SK-N-SH (cell line): ENCODE measurements around the gene ADH1B.

ENCODE experiments used
- CTCF ChIP-seq: fragments of 200-600 bp; sonication (generic); IDR thresholded peaks from 2 replicates; pipeline ENCODE4 v1.6.1; 2017; ENCODE audit warnings: antibody characterized with exemption, mild to moderate bottlenecking, moderate library complexity
- ELF1 ChIP-seq: IDR thresholded peaks from 2 replicates; pipeline ENCODE4 v1.4.0; 2012
- FOXM1 ChIP-seq: IDR thresholded peaks from 2 replicates; pipeline ENCODE4 v1.4.0; 2012; ENCODE audit warnings: low read depth, mild to moderate bottlenecking

- TF ChIP-seq FOXM1 (no peak), CTCF (no peak), ELF1 (no peak)
Observed at GRCh38 chr4:99282731-99283130, 38.5 kb downstream of the ADH1B start.
